Effector memory CD8-positive, alpha-beta T cell (primary cell): Measurements from ENCODE around the gene PRKAG2.

Source experiments
- ATAC-seq: fragments of 150-1000 bp; cut with Tn5 transposase; replicated peaks from 2 replicates; pipeline ENCODE4 v1.10.0; 2021; ENCODE audit warnings: mild to moderate bottlenecking, moderate library complexity
- DNase-seq, 3 experiments: peaks; one replicate each; pipeline ENCODE4 v3.0.0; 2021
- H3K27ac Mint-ChIP-seq, 2 donors: one replicate each; pipeline ENCODE4 v1.8.0; 2022; ENCODE audit warnings: mild to moderate bottlenecking in 2 of 2, mixed read lengths in 2 of 2, moderate library complexity in 2 of 2
- H3K27me3 Mint-ChIP-seq, 2 donors: one replicate each; pipeline ENCODE4 v1.8.0; 2022; ENCODE audit warnings: mixed read lengths in 2 of 2
- H3K36me3 Mint-ChIP-seq: one replicate; pipeline ENCODE4 v1.8.0; 2022; ENCODE audit warnings: mild to moderate bottlenecking, moderate library complexity, mixed read lengths; ENCODE audit not compliant: insufficient read depth
- H3K4me1 Mint-ChIP-seq, 2 donors: one replicate each; pipeline ENCODE4 v1.8.0; 2022; ENCODE audit warnings: low read depth in 2 of 2, mixed read lengths in 2 of 2
- H3K4me3 Mint-ChIP-seq, 2 donors: one replicate each; pipeline ENCODE4 v1.8.0; 2022; ENCODE audit warnings: mild to moderate bottlenecking in 2 of 2, mixed read lengths in 2 of 2, moderate library complexity in 2 of 2
- H3K9me3 Mint-ChIP-seq, 2 donors: one replicate each; pipeline ENCODE4 v1.8.0; 2022; ENCODE audit warnings: mixed read lengths in 2 of 2

PRKAG2 gene

DNA sequence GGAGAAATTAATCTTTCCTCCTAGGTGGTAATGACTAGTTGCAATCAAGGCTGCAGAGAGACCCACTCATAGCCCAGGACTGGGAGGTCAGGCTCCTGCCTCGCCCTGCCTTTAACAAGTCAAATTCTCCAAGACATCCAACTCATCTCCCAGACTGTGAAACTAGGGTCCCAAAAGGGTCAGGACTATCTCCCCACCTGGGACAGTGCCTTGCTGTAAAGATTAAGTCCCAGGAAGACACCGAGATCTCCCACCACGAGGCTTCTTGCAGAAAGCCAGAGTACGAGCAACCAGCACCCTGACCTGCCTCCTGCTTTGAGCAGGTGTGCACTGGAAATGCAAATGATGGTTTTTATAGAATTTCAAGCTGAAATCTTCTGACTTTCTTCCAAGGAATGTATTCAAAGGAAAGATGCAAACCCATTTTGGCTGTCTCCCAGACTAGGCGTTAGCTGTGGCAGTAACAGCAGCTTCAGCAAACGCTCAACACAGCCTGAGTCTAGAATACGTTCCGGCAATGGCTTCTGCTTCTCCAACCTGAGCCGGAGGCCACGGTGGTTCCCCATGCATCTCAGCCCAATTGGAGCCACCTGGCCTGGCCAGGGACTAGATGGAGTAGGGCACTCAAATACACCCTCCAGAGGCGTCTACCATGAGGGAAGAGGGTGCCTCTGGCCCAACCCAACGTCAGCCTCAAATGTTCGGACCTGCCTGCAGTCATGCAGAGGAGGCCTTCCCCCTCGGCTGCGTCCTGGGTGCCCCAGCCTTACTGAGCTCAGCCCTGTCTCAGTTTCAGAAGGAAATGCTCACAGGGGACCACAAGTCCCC, 170.4 kb downstream of the PRKAG2 start:
- no peaks in the 10 kb centered on the region for H3K36me3 Mint-ChIP-seq
- no peak overlapping the region for H3K4me3 Mint-ChIP-seq
- peak overlapping the region in 1 of 2 donors; percentile 62 for H3K27ac Mint-ChIP-seq
- H3K4me1 Mint-ChIP-seq: peaks cover 9 to 15% of the 10 kb centered on the region in 2 donors
- ATAC-seq: no peak
- H3K9me3 Mint-ChIP-seq: no peaks in the 10 kb centered on the region
- DNase-seq: no peak
- no peaks in the 10 kb centered on the region for H3K27me3 Mint-ChIP-seq

DNA sequence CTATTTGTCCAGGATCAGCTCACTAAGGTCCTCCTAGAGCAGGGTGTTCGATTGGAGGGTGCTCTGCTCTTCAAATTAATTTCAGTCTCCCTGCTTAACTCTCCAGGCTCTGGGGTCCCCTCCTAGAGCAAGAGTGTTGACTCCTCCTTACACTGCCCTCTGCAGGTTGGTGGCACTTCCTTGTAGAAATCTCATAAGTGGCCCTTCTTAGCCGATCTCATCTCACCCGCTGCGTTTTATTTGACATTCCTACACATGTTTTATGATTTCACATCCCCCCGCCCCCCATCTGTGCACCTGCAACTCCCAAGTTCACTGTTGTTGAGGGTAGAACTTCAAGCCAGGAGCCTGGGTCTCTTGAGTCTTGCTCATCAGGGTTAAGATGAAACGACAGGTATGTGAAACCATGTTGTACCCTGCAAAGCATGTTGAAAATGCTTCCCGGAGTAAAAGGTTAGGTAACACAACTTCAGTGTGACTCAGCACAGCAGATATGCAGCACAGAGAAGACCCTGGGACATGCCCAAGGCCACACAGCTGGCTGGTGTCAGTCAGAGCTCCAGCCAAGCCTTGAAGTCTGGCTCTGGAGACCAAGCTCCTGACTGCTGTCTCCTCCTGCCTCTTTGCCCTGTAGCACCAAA, 171.2 kb downstream of the PRKAG2 start:
- peaks cover 9 to 15% of the 10 kb centered on the region in 2 donors for H3K4me1 Mint-ChIP-seq
- no peaks in the 10 kb centered on the region for H3K27me3 Mint-ChIP-seq
- H3K27ac Mint-ChIP-seq: peak overlapping the region in 1 of 2 donors; percentile 62
- H3K4me3 Mint-ChIP-seq: no peak overlapping the region
- no peaks in the 10 kb centered on the region for H3K36me3 Mint-ChIP-seq
- ATAC-seq (no peak), DNase-seq (peak in 1 of 3 experiments; percentile 12)
- H3K9me3 Mint-ChIP-seq: no peaks in the 10 kb centered on the region

DNA sequence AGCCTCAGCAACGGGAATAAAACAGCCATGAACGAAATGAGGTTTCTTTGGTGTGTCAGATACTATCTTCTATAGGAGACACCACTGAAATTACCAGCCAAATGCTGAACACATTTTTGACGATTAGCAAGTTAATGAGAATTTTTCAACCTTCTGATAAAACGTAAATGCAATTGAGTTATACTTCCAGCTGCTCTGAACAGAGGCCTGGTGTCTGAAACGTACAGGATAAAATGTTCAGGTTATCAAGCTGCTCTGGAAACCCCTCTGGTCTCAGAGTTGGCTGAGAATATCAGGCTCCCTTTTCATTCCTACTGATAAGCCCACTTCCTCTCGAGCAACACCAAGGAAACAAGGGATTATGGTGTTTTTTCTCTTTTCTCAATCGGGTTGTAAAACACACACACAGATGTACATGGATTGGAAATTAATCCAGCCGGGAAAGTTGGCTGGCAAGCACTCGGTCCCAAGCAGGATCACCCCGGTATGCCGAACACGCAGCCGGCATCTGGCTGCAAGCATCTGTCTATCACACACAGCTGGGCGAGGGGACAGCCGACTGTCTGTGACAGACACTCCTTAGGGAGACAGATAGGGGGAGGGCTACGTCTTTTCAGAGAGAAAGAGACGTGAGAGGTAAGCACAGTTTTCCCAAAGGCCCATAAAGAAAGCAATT, 171.8 kb downstream of the PRKAG2 start:
- Mint-ChIP-seq H3K36me3 (no peaks in the 10 kb centered on the region), H3K9me3 (no peaks in the 10 kb centered on the region), H3K27ac (no peak overlapping the region), H3K27me3 (no peaks in the 10 kb centered on the region), H3K4me3 (no peak overlapping the region), H3K4me1 (peaks cover 4 to 12% of the 10 kb centered on the region in 2 donors)
- DNase-seq: no peak
- ATAC-seq: no peak

DNA sequence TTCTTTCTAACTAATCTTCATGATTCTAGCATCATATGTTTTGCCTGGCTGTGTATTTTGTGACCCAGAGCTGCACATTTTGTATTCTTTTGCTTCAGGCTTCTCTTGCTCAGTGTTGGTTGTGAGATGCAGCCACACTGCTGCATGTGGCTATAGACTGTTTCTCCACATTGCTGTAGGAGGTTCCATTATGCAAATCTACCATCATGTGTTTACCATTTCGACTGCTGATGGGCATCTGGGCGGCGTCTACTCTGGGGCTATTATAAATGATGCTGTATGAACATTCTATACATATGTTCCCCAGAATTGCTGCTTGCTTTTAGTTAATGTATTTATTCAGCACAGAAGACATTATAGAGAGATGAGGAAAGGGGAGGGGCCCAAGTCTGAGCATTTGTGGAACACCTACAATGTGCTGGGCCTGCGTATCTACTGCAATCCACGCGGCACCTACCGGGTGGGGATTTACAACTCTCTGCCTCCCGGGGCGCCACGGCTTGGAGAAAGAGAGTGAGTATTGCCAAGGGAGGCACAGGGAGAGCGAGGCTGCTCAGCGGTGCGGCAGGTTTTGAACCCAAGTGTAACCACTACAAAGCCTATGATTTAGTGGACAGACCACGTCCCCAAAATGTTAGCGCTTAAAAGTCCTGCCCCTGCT, 172.5 kb downstream of the PRKAG2 start:
- no peak overlapping the region for H3K4me3 Mint-ChIP-seq
- no peak overlapping the region for H3K27ac Mint-ChIP-seq
- H3K36me3 Mint-ChIP-seq: no peaks in the 10 kb centered on the region
- no peaks in the 10 kb centered on the region for H3K27me3 Mint-ChIP-seq
- DNase-seq (no peak), ATAC-seq (no peak)
- no peaks in the 10 kb centered on the region for H3K9me3 Mint-ChIP-seq
- H3K4me1 Mint-ChIP-seq: peaks cover 4 to 9% of the 10 kb centered on the region in 2 donors

DNA sequence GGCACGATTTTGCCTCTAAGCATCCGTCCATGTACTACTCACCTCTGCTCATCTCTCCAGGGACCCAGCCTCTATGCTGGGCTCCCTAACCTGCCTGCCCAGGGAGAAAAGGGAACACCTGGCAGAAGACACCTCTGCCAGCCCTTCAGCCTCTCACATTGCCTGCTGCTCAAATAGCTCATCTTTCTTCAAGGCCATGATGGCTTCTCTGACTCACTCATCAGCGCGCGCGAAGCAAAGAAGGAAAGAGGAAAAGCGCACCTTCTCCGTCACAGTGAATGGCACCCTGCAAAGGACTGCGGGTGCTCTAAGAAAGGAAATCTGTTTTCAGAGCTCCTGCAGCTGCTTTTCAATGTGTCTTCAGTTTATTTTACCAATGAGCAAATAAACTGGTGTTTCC, 174.0 kb downstream of the PRKAG2 start:
- Mint-ChIP-seq H3K27ac (no peak overlapping the region), H3K4me3 (no peak overlapping the region), H3K9me3 (no peaks in the 10 kb centered on the region), H3K4me1 (peaks cover 4 to 10% of the 10 kb centered on the region in 2 donors), H3K27me3 (no peaks in the 10 kb centered on the region), H3K36me3 (no peaks in the 10 kb centered on the region)
- no peak for DNase-seq
- no peak for ATAC-seq

DNA sequence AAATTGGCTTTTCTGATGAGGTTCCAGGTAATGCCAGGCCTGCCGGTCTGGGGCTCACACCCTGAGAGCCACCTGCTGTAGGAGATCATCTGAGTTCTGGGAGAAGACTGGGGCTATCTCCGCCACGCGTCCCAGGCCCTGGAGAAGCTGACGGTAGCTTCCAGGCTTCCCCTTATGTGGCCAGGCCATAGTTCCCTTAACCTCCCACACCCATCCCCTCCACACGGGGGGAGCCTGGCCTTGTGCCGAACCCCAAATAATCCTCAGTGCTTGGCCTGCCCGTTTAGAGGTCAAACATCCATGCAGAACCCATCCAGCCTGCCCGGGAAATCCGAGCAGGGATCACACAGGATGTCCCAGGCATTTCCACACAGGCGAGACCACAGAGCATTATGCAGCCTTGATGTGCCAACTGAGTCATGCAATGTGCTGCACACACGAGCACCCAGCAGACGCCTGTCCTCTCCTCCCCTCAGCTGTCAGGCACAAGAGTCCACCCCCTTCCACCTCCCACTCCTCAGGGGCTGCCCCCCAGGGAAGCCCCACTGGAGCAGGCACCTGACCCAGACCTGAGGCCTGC, 176.2 kb downstream of the PRKAG2 start:
- Mint-ChIP-seq H3K4me1 (peaks cover 2 to 6% of the 10 kb centered on the region in 2 donors), H3K9me3 (no peaks in the 10 kb centered on the region), H3K27ac (no peak overlapping the region), H3K27me3 (no peaks in the 10 kb centered on the region), H3K4me3 (no peak overlapping the region), H3K36me3 (no peaks in the 10 kb centered on the region)
- DNase-seq (no peak), ATAC-seq (no peak)

DNA sequence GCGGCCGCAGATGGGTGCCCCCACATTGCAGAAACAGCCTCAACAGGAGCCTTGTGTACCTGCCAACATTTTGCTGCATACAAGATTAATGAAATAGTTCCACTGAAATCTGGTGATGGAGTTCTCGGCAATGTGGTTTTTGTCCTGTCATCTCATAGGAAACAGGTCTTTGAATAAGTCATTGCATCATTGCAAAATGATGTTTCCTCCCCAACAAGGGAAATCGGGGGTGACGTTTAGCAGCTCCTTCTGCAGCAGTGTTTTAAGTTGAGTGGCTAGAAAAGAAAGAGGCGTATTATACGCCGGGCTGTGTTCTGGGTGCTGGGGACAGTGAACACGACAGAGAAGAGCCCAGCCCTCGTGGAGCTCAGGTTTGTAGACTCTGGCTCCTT, 177.0 kb downstream of the PRKAG2 start:
- DNase-seq (no peak), ATAC-seq (no peak)
- Mint-ChIP-seq H3K9me3 (no peaks in the 10 kb centered on the region), H3K27ac (no peak overlapping the region), H3K27me3 (no peaks in the 10 kb centered on the region), H3K36me3 (no peaks in the 10 kb centered on the region), H3K4me1 (peaks cover 0 to 6% of the 10 kb centered on the region in 2 donors), H3K4me3 (no peak overlapping the region)

DNA sequence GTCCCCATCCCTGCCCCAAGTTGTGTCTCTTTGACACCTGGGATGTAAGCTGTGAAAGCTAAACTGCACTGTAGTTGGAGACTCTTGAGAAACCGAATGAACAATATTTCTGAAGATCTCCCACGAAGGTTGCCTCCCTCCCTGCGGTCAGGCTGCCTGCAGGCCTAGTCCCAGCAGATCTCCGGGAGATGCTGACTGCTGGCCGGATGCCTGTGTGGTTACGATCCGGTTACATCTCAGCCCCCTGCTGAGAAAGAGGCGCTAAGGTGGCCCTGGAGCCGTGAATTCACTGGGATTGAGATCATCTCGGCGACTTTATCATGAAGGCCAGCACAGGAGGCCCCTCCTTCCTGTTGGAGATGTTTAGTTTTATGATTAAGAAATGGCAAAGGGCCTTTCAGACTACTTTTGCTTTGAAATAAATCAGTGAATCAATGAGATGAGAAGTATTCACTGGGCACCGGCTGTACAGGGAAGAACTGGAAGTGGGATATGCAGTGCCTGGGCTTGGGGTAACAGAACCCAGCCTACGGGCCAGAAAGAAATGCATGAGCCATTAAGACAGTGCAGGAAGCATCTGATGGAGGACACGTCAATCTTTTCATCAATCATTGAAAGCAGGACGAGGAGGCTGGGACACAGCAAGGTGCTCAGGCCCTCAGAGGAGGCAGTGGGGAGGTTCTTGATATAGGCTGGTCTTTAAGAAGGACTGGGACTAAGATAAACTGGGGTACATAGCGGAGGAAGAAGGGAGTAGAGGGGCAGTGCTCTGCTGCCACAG, 177.6 kb downstream of the PRKAG2 start:
- no peaks in the 10 kb centered on the region for H3K36me3 Mint-ChIP-seq
- DNase-seq (no peak), ATAC-seq (no peak)
- peaks cover 0 to 7% of the 10 kb centered on the region in 2 donors for H3K4me1 Mint-ChIP-seq
- no peaks in the 10 kb centered on the region for H3K9me3 Mint-ChIP-seq
- H3K27ac Mint-ChIP-seq: peak overlapping the region in 1 of 2 donors; percentile 67
- no peak overlapping the region for H3K4me3 Mint-ChIP-seq
- no peaks in the 10 kb centered on the region for H3K27me3 Mint-ChIP-seq

DNA sequence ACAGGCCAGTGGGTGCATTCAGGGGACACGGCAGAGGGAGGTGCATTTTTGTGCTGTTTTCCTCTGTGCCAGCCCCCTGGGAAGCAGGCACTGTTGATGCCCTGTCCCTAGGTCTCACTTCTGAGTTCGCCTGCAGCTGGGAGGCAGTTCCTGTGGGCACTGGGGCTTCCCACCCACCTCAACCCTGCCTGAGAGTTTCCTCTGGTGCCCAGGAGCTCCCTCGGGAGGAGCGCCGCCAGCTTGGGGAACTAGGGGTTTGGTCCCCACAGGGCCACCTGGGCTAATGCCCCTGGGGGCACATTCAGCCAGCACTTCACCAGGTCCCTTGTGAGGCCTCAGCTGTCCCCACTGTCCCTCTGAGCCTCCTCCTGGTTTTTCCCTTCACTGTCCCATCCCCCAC, 179.0 kb downstream of the PRKAG2 start:
- Mint-ChIP-seq H3K4me1 (peaks cover 0 to 7% of the 10 kb centered on the region in 2 donors), H3K27ac (no peak overlapping the region), H3K36me3 (no peaks in the 10 kb centered on the region), H3K27me3 (no peaks in the 10 kb centered on the region), H3K4me3 (no peak overlapping the region), H3K9me3 (no peaks in the 10 kb centered on the region)
- no peak for DNase-seq
- ATAC-seq: no peak

DNA sequence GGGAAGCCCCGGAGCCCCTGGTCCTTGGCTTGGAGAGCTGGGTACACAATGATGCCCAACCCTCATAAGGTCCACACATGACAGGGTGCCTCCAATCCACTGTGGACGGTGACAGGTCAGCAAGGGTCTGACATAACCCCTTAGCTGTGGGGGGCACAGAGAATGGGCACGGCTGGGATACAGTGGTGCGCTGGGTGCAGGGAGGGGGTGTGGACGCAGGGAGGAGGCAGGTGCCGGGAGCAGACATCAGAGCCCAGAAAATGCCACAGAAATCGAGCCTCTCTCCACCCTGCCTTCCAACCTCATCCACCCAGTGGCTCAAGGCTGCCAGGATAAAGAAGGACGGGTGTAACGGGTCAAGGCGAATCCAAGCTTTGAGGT, 179.4 kb downstream of the PRKAG2 start:
- no peaks in the 10 kb centered on the region for H3K36me3 Mint-ChIP-seq
- no peaks in the 10 kb centered on the region for H3K27me3 Mint-ChIP-seq
- H3K4me1 Mint-ChIP-seq: peaks cover 0 to 7% of the 10 kb centered on the region in 2 donors
- ATAC-seq (no peak), DNase-seq (no peak)
- H3K27ac Mint-ChIP-seq: no peak overlapping the region
- H3K4me3 Mint-ChIP-seq: no peak overlapping the region
- no peaks in the 10 kb centered on the region for H3K9me3 Mint-ChIP-seq

DNA sequence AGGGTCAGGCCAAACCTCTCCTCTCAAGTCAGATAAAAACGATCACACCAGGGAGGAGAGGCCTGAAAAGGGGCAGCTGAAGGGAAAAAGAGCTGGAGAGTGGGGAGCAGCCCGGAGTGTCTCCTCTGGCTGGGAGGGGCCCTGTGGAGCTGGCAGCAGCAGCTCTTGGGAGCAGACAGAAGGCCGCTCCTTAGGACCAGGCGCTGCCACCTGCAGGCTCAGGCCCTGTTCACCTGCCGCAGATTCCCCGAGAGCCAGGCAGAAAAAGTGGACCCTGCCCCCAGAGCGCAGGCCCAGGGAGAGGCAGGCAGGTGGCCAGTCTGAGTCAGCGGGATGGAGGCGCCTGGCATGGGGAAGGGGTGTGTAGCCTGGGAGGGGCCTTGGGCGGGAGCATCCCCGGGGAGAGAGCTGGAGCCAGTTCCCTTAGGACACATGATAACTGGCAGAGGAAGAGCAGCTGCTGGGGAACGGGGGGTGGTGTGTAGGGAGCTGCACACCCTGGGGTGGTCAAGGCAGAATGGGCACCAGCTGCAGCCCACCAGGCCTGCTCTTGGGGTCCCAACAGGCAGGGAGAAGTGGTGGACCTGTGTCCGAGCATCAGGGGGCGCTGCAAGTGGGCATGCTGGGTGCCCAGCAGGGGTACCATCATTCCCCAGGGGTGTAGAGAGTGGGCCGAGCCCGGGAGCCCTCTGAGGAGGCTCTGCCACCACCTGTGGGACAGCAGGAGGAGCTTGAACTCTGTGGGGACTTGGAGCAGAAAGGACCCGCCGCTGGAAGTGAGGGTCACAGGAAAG, 180.0 kb downstream of the PRKAG2 start:
- DNase-seq: no peak
- no peak for ATAC-seq
- Mint-ChIP-seq H3K27ac (no peak overlapping the region), H3K36me3 (no peaks in the 10 kb centered on the region), H3K4me1 (peaks cover 0 to 7% of the 10 kb centered on the region in 2 donors), H3K4me3 (no peak overlapping the region), H3K27me3 (no peaks in the 10 kb centered on the region), H3K9me3 (no peaks in the 10 kb centered on the region)

DNA sequence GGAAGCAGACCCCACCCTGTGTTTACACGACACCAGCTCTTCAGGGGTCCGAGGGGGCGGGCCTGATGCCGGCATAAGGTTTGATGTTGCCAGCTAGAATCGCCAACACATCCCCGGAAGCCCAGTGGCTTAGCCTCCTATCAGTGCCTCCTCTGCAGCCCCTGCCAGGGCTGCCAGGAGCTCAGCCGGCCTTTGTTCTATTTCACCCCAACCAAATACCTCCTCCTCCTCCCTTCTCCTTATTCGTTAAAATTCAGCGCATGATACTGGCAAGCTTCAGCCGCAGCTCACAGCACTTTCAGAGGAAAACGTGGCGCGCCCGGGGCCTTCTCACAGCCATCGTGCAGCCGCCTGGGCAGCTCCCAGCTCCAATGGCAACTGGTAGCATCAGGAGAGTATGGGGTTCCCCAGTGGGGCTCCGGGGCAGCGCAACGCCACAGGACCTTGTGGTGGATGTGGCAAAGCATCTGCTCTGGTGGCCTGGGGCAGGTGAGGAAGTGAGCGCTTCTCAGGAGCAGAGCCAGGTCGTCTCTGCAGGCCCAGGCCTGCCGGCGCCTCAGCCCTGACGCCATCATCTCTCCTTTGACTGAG, 180.9 kb downstream of the PRKAG2 start:
- no peak overlapping the region for H3K27ac Mint-ChIP-seq
- H3K4me1 Mint-ChIP-seq: peaks cover 0 to 7% of the 10 kb centered on the region in 2 donors
- no peak overlapping the region for H3K4me3 Mint-ChIP-seq
- H3K9me3 Mint-ChIP-seq: no peaks in the 10 kb centered on the region
- no peak for DNase-seq
- no peak for ATAC-seq
- H3K27me3 Mint-ChIP-seq: no peaks in the 10 kb centered on the region
- peaks cover 4% of the 10 kb centered on the region for H3K36me3 Mint-ChIP-seq
